Progenitor cell of endocrine pancreas (in vitro differentiated cells): ENCODE results near the gene BTBD9. TPM values are rescaled to one million over a fixed set of nuclear protein-coding genes. Genes with fewer than 3 reads are reported as not detected.

Experiments
- DNase-seq: peaks from one replicate; pipeline ENCODE4 v3.0.0; 2021; ENCODE audit warnings: low spot score; ENCODE audit not compliant: unreplicated experiment
- H3K27ac Mint-ChIP-seq: 2 replicates; pipeline ENCODE4 v1.8.0; 2021; ENCODE audit warnings: mild to moderate bottlenecking, moderate library complexity, mixed read lengths
- H3K27me3 Mint-ChIP-seq: 2 replicates; pipeline ENCODE4 v1.8.0; 2021; ENCODE audit warnings: mixed read lengths
- H3K36me3 Mint-ChIP-seq: 2 replicates; pipeline ENCODE4 v1.8.0; 2022; ENCODE audit warnings: mixed read lengths; ENCODE audit not compliant: insufficient read depth
- H3K4me1 Mint-ChIP-seq: 2 replicates; pipeline ENCODE4 v1.8.0; 2021; ENCODE audit warnings: low read depth, mixed read lengths
- H3K4me3 Mint-ChIP-seq: 2 replicates; pipeline ENCODE4 v1.8.0; 2021; ENCODE audit warnings: low read depth, mild to moderate bottlenecking, moderate library complexity, mixed read lengths
- H3K9me3 Mint-ChIP-seq: 2 replicates; pipeline ENCODE4 v1.8.0; 2021; ENCODE audit warnings: low read depth, mixed read lengths
- CTCF ChIP-seq: fragments of 200-600 bp; sonication (generic); IDR thresholded peaks from one replicate; pipeline ENCODE4 v1.5.0; 2021; ENCODE audit warnings: antibody characterized with exemption, mild to moderate bottlenecking; ENCODE audit not compliant: unreplicated experiment
- total RNA-seq: library from RNA; stranded (reverse); gene quantifications from 2 replicates; pipeline ENCODE4 v1.2.1, GENCODE V29; 2021

Gene BTBD9
- total RNA-seq, 1 donor from 2014 or later = 25.9 TPM

DNA sequence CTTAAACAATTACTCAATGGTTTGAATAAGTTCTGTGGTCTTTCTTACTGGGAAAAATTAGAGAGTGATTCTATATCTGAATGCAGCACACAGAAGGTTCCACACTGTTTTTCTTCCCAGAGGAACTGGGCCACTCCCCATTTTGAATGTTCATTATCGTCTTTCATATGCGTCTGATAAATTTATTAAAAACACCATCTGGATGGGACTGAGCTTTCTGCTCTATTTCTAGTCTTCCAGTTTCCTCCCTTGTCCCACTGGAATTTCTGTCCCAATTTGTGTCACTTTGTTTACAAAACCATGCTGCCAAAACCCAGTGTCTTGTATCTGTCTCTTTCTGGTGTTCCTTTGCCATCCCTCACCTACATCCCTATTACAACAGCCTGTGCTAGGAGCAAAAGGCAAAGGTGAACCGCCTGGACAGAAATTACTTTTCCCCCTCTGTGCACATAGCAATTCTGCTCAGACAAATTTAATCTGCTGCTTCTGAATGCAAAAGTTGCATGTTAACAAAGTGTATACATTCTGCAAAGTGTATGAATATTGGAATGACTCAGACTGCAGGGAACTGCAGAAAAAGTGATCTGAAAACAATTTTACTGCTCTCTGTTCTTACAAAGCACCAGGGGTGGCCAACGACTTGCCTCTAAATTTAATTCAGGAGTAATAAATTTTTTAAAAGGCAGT lies 333.6 kb downstream of the BTBD9 start:
- no peaks in the 10 kb centered on the region for H3K27me3 Mint-ChIP-seq
- no peaks in the 10 kb centered on the region for H3K36me3 Mint-ChIP-seq
- no peak for DNase-seq
- H3K4me3 Mint-ChIP-seq = no peak overlapping the region
- no peak for TF ChIP-seq CTCF
- peaks cover 2% of the 10 kb centered on the region for H3K4me1 Mint-ChIP-seq
- no peaks in the 10 kb centered on the region for H3K9me3 Mint-ChIP-seq
- no peak overlapping the region for H3K27ac Mint-ChIP-seq

GRCh38 chr6:38302838-38303237 lies 336.9 kb downstream of the BTBD9 start:
- no peaks in the 10 kb centered on the region for H3K9me3 Mint-ChIP-seq

GRCh38 chr6:38302081-38302480 lies 337.6 kb downstream of the BTBD9 start:
- no peaks in the 10 kb centered on the region for H3K27me3 Mint-ChIP-seq
- H3K36me3 Mint-ChIP-seq = no peaks in the 10 kb centered on the region
- H3K4me3 Mint-ChIP-seq = no peak overlapping the region
- DNase-seq = no peak
- H3K27ac Mint-ChIP-seq = no peak overlapping the region
- H3K9me3 Mint-ChIP-seq = no peaks in the 10 kb centered on the region
- no peaks in the 10 kb centered on the region for H3K4me1 Mint-ChIP-seq
- no peak for TF ChIP-seq CTCF

More at GRCh38 chr6:38302838-38303237, 336.9 kb downstream of the BTBD9 start:
- DNase-seq = no peak
- TF ChIP-seq CTCF = no peak
- H3K36me3 Mint-ChIP-seq = no peaks in the 10 kb centered on the region
- no peaks in the 10 kb centered on the region for H3K27me3 Mint-ChIP-seq
- peaks cover 2% of the 10 kb centered on the region for H3K4me1 Mint-ChIP-seq
- H3K27ac Mint-ChIP-seq = no peak overlapping the region
- no peak overlapping the region for H3K4me3 Mint-ChIP-seq

DNA sequence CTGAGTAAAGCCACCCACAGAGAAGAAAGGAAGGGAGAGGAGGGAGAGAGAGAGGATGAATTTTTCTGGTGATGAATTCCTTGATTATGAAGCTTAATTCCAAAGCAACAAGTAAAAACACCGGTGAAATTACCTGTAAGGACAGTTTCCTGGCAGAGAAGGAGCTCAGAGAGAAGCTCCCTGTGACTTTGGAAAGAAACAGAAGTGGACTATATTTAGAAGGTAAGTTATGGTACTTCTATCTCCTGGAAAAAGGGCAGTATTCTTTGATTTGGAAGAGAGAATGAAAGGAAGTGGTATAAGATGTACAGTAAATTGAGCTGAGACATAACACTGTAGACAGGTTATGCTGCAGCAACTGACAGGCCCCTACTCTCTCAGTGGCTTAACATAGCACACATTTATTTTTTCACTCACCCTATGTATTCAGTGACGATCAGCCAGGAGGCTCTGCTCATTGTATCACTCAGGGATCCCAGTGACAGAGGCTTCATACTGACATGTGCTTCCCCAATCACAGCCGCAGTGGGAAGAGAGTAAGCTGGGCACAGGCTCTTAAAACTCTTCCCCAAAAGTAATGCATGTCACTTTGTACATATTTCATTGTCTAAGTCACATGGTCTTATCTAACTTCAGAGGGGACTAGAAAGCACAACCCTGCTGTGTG lies 349.5 kb downstream of the BTBD9 start:
- Mint-ChIP-seq H3K27me3 (no peaks in the 10 kb centered on the region), H3K4me3 (no peak overlapping the region), H3K9me3 (peaks cover 14% of the 10 kb centered on the region), H3K4me1 (peaks cover 10% of the 10 kb centered on the region), H3K36me3 (peaks cover 9% of the 10 kb centered on the region), H3K27ac (no peak overlapping the region)
- no peak for DNase-seq
- no peak for TF ChIP-seq CTCF

- Mint-ChIP-seq H3K4me1 (peaks cover 10% of the 10 kb centered on the region), H3K4me3 (no peak overlapping the region), H3K36me3 (peaks cover 1% of the 10 kb centered on the region), H3K9me3 (peaks cover 2% of the 10 kb centered on the region), H3K27me3 (no peaks in the 10 kb centered on the region), H3K27ac (no peak overlapping the region)
- no peak for DNase-seq
- TF ChIP-seq CTCF = no peak
Observed at GRCh38 chr6:38287487-38287886, 352.2 kb downstream of the BTBD9 start.
